Stimulated activated CD4-positive, alpha-beta T cell treated with anti-CD3 and anti-CD28 coated beads, Interleukin-15, amount 100 ng/mL, for 48 hours (primary cell): ENCODE data around the gene ADIPOR2.

Experiments used
- DNase-seq, 2 donors: peaks; one replicate each; pipeline ENCODE4 v3.0.0-alpha.2; 2020; ENCODE audit warnings: low read depth in 2 of 2

Gene ADIPOR2

DNA sequence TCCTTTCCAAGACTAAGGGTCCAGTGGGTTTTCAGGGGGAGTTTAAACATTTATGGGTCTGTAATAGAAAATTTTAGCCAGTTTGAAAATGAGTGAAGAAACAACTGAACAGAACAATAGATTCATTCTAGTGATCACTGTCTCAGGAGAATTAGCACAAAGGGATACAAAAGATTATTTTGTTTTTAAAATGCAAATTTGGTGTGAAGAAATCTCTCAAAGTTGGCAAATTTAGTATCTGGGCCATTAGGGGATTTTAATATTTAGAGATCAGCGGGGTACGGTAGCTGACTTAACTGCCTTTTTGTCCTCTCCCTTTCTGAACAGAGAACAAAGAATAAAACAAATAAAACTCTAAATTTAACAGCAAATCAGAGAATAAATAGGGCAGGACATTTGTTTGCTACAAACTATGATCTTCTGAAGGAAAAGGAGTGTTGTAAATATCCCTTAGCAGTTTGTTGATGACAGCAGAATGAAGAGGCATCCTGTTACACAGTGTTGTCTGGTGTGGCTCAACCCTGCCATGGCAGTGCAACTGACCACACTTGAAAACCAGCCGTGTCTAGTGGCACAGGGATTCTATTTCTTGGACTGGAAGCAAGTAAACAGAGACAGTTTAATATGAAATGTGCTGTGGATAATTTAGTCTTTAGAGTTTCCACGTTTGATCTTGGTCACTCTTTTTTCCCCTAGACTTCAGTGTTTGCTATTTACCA lies 83.2 kb downstream of the ADIPOR2 start:
- no peak for DNase-seq

DNA sequence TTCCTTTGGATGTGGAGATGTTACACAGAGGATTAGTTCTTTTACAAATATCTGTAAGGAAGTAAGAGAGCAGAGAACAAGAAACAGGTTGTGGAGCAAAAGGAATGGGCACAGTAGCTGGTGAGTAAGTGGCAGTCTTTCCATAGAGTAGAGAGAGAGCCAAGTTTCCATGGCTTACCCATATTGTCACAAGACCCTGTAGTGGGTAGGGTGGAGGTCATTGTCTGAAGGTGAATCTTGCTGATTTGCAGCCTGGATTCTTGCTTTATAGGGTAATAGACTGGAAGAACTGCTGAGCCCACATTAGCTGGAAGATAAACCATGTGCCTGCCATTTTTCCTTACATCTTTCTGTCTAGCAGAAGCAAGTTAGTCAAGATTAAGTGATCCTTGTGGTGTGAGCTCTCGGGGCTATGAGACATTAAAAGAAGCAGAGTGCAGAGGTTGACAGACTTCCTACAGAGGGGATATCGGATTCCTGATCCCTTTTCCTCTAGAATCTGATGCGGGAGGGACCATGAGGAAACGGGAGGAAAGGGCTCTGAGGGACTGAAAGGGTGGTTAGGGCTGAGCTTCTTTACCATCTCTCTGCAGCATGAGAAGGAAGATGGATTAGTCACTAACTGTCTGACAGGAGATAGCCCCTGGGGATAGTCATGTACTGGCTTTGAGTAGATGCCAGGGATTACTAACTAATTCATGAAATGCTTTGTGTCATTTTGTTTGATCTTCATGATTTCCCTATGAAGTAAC lies 85.5 kb downstream of the ADIPOR2 start:
- no peak for DNase-seq

DNA sequence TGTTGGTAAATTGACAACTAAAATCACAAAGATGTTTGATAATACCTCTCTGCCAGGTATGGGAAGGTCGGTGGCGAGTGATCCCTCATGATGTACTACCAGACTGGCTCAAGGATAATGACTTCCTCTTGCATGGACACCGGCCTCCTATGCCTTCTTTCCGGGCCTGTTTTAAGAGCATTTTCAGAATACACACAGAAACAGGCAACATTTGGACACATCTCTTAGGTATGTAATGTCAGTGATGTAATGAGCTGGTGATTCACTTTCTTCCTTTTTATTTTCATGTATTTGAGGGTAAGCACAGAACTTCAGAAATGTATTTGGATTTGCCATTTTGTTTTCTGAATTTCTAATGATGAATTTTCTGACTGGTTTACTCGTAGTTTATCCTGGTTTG lies 86.9 kb downstream of the ADIPOR2 start:
- no peak for DNase-seq

DNA sequence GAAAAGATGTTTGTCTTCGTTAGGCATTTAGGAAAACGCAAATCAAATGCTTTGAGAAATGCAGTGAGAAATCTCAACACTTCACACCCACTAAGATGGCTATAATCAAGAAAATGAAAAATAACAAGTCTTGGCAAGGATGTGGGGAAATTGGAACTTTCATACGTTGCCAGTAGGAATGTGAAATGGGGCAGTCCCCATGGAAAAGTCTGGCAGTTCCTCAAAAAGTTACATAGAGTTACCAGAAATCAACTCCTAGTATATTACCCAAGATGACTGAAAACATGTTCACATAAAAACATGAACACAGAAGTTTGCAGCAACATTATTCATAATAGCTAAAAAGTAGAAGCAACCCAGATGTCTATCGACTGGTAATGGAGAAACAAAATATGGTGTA lies 88.0 kb downstream of the ADIPOR2 start:
- no peak for DNase-seq

DNA sequence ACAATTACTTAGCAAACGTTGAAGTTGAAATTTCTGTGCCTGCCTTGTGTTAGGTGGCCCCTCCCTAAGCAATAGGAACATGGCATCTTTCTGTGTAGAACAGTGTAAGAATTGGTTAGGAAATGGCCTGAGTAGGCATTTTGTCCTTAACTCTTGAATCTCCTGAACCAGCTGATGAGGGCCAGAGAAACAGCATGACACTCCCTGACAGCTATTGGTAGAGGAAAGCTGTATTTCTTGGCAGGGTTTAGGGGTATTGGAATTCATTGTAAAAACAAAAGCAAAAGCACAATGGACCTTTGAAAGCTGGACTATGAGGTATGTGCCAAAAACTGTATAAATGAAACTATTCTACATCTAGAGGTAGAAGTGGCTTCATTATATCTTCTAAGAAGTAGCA lies 88.9 kb downstream of the ADIPOR2 start:
- DNase-seq = no peak

DNA sequence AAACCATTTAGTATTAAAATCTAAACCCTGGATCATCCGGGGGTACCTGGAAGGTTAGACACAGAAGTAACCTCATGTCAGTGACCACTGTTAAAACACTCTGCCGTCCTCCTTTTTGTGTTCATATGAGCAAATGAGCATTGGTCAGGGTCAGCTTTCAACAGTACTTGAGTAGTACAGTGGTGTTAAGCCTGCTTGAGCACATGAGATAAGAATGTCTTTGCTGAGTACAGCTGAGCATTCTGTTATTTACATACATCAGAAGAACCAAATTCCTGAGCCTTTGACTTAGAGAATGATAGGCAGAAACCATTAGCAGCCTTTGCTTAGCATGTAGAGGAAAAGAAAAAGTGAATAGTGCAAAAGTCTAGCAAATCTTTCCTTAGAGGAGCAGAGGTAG lies 90.9 kb downstream of the ADIPOR2 start:
- DNase-seq = no peak

DNA sequence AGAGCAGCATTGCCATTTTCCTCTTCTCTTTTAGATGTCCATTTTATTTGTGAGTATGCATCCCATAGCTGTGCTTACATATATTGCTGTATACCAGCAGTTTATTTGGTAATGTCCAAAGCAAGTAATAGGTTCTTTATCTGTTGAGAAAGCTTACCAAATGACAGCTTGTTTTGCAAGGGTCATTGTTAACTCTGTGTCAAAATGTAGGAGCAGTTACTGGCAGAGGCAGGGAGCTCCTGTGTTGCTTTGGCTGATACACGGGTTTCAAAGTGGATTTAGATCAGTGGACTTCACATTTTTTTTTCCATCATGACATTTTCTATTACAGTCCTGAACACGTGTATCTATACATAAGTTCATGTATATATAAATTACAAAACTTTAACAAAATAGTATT lies 91.3 kb downstream of the ADIPOR2 start:
- no peak for DNase-seq

DNA sequence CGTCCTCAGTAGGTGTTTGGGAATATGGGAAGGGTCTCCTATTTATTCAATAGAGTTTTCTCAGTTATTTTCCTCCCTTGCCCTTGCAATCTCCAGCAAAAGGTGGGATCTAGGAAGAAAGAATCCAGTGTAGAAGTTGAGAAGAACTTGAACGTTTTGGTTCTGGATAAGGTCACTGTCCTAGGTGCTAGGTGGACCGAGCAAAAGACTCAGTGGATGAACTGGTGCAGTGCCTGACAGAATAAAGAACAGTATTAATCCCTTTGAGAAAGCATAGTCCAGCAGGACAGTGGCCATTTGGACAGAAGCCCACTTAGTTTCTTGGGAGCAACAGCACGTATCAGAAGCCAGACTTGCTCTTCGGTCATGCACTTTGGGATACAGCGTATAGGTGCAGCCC lies 96.8 kb downstream of the ADIPOR2 start:
- DNase-seq = no peak

DNA sequence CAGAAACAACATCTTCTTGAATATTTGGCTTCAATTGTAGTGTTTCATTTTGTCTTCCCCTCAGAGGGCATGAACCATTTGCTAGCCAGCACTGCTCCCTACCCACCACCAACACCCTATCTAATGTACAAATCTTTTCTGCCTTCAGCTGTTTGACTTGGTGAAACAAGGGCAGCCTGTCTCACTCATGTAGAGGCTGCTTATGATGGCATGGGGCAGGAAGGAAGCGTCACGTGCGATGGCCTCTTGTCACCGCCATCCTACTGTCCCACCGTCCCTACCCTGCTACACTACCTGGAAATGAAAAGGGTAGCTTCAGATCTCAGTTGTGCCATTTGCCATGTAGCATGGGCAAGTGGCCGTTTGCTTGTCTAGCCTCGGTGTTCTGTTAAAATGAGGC lies 99.6 kb downstream of the ADIPOR2 start:
- DNase-seq = no peak

DNA sequence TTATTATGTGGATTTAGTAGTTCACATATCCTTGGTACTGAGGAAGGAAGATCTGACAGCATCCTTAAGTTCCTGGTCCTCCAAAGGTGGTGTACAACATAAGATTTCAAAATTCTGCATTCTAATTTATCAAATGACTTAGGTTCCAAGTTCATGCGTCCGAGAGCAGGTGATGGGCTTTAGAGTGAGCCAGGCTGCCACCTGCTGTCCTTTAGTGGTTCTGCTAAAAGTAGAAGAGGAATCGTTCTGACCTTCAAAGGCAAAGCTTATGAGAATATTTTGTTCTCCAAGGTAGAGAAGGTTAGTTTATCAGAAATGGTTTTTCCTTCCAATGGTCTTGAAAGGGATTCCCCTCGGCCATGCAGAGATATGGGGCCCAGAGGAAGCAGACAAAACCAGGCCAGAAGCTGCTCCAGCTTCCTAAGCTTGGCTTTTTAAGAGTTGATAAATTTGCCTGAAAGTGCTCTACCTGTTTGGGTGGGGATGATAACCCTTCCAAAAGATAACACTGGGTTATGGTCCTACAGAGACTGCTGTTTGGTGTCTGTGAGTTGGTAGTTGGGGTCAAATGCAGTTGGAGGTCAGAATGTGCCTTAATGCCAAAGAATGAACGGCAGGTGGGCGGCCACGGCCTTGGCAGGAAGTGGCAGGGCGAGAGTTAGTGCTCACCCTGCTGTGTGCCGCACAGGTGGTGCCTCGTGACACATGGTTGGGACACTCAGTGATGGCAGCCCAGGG lies 100.4 kb downstream of the ADIPOR2 start:
- DNase-seq = peak; percentile 33 to 57

DNA sequence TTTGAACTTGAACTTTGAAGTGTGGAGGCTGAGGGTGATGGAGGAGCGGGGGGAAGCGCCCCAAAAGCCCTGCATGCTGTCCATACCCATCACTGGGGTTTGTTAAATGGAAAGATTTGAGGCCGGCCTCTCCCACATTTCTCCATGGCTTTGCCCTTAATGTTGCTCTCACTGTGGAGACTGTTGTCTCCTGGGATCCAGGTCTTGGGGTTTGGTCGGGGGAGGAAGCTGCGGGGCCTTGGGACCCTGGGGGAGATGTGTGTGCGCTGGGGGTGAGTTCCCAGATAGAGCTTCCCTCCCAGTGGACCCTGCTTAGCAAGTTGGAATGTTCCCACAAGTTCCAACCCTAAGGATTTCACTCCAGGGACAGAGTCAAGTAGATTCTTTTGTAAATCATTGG lies 101.5 kb downstream of the ADIPOR2 start:
- DNase-seq = no peak

DNA sequence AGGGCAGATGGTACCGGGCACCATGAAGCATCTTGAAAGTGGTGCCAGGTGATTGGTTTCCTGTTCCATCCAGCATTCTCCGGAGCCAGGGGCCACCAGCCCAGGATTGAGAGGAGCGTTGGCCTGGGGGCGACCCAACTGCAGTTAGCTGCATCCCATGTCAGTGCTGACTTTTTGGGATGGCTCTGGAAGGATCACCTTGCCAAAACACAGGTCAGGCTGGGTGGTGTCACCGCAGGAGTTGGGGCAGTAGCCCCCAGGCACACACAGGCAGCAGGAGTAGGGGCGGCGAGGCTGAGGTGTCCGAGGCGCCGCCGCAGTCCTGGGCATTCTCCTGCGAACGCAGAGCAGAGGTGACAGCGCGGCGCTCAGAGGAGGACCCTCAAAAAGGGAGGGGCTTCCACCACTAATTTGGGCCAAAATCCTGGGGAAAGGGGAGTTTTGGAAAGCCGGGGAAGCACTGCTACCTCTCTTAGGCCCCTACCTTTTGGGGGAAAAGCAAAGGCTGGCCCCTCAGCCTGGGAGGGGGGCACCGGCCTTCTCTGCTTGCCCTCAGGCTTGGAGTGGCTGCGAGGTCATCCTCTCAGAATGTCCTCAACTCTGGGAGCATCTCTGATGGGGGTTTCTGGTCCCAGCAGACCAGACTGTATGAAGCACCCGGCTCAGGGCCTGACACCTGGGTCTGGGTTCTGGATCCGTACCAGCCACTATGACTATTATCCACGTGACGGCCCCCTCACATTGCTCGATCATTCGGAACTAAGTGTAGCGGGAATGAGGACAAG lies 102.7 kb downstream of the ADIPOR2 start:
- DNase-seq = no peak

DNA sequence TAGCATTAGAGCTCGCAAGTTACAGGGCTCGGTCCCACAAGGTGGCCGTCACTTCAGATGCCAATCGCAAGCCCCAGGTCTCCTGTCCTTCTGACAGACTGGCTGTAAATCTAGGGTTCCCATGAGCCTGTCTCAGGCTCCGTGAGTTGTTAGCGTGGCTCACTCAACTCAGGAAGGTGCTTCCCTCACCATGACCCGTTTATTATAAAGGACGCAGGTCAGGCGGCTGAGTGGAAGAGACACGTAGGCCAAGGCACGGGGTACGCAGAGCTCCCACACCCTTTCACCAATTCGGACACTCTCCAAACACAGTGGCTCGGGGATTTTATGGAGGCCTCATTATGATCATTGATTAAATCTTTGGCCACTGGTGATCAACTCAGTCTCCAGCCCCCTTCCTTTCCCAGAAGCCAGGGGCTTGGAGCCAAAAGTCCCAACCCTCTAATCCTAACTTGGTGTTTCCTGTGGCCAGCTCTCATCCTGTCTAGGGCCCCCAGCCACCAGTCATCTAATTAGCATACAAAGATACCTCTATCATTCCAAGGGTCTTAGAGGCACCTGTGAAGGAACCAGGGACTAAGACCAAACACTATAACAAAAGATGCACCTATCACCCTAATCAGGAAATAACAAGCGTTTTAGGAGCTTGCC lies 103.7 kb downstream of the ADIPOR2 start:
- no peak for DNase-seq

DNA sequence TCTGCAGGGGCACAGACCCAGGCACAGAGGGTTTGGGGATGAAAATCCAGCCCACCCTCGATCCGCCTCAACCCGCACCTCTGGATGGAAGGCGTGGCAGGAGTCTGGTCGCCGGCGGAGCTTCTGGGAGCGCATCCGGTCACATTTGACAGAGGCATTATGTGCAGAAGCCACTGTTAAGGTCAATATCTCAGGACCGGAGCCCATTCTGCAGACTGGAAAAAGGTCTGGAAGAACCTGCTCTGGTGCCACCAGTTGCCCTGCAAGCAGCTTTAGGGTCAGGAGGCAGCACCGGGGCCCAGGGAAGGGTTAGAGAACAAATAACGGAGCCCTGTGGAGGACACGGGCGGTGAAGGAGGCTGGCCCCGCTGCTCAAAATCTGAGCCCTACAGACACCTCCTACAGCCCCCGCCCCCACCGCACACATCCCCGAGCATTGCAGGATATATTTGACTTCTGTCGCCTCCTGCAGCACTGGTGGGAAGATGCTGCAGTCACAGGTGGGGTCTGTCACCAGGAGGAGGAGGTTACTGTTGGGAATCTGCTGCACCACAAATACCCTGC lies 104.4 kb downstream of the ADIPOR2 start:
- no peak for DNase-seq

DNA sequence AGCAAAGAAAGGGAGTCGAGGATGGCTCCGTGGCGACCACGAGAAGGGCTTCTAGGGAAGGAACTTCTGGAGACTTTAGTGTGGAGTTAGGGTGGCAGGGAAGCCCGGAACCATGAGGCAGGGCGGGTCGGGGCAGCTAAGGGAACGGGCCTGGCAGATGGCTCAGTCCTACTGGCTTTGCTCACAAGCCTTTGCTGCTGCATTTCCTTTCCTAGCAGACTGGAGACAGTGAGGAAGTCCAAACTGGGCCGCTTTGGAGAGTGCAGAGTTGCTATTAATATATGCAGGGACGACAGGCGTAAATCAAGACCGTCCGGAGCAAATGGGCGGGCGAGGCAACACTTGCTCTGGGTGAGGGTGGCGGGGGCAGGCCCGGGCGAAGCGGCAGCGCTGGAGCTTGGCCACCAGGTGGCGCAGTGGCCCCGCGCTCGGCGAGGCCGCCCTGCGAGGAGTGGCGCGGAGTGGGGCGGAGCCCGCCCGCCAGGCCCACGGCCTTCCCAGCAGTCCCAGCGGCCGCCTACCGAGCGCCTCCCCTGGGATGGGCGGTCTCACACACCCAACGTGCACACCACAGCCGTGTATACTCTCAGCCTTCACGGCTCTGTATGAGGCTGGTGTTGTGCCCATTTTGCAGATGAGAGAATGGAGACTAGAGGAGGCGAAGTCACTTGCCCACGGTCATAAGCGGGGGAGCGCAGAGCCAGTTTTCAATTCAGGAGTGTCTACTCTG lies 105.1 kb downstream of the ADIPOR2 start:
- DNase-seq = peak; percentile 88 to 94

DNA sequence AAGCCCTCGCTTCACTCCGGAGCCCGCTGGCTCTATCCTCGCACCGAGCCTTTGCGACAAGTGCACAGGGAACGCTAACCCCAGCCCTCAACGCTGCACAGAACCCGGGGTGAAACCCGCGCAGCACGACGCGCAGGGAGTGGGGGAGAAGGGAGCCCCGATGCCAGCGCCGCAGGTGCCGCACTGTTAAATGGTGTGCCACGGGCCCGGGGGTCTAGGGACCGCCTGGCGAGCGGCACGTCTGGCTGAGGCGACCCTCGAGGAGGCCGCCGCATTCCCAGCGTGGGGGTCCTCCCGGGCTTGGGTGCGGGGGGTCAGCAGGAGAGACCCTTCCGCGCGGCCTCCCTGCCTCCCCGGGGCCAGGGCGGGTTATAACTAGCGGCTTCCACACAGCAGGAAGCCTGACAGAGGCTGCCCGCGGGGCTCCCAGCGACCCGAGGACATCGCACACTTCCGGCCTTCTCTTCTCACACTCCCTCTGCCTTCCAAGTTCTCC lies 105.7 kb downstream of the ADIPOR2 start:
- peak; percentile 37 to 42 for DNase-seq

DNA sequence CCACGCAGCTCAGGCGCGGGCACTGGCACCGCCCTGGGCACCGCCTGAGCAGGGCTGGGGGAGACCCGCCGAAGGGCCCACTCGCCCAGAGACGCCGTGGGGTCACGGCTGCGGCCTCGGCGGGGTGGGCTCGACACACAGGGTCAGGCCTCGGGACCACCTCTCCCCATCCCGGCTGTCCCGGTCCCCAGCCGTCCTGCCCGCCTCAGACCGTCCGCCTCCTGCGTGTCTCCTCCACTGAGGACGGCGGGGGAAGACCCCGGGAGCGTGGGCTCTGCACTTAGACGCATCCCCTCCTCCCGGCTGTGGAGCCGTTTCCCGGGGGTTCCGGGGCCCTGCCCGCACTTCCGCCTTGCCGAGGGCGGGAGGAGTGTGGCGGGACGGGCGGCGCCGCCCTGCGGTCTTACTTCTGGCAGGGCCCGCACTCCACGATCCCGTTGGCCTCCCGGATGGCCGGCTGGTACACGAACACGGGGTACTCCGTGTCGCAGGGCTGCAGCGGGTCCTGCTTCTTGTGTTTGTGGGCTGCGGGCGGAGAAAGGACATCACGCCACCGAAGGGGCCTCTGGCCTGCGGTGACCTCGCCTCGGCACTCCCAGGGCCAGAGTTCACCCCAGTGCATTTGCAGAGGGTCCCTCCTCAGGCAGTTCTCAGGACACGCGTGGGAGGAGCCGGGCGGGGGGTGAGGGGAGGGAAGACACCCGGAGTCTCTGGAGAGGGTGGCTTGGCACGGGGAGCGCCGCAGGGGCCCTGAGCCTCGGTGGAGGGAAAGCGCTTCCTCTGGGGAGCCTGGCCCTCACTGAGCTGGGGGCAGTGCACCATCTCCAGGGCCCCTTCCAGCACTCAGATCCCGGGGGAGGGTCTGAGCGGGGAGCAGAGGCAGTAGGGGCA lies 106.4 kb downstream of the ADIPOR2 start:
- peak; percentile 23 to 52 for DNase-seq

DNA sequence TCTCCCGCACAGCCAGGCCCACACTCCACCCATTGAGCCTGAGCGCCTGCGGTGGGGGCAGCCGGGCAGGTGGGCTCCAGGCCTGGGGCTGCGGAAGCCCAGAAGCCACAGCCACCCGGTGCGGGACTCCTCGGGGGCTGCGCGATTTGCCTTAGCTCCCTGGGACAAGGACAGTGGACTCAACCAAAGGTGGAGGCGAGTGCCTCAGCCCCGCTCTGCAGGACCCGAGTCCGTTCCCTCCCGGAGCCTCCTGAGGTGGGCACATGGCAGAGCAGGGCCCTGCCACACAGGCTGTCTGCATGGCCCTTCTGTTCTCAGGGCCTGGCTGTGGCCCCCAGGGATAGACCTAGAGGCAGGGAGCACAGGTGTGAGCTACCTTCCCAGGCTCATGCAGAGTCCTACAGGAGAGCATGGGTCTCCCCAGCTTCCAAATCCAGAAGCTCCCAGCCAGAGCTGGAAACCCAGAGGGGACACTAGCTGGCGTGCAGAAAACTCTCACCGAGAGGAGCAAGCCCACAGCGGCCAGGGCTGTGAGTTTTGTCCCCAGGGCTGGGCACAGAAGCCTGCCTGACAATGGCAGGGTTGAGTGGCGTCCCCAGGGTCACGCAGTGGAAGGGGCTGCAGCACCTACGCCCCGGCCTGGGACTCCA lies 107.2 kb downstream of the ADIPOR2 start:
- DNase-seq = no peak

DNA sequence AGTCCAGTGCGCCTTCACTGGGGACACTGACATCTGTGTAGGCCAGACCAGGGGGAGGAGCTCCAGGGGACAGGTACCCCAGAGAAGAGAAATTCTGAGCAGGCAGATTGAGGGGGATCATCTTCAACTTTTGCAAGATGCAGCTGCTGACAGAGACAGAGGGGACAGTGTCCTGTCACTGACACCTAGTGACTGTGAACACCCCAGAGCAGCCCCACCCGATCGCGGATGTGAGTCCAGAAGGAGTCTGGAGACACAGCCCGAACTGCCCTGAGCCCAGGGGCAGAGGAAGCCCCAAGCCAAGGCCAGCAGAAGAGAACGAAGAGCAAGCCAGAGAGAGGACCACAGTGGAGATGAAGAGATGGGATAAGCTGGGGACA lies 107.8 kb downstream of the ADIPOR2 start:
- DNase-seq = no peak
